ENCODE results near the gene SUPT3H. TPM values are rescaled to one million over a fixed set of nuclear protein-coding genes. Genes with fewer than 3 reads are reported as not detected.

SUPT3H gene
- total RNA-seq, 3 donors from 2014 or later (not counting 1 experiment from before 2014, with no cell fraction given), result 7.3 to 10.9 (median 9.9) TPM

DNA sequence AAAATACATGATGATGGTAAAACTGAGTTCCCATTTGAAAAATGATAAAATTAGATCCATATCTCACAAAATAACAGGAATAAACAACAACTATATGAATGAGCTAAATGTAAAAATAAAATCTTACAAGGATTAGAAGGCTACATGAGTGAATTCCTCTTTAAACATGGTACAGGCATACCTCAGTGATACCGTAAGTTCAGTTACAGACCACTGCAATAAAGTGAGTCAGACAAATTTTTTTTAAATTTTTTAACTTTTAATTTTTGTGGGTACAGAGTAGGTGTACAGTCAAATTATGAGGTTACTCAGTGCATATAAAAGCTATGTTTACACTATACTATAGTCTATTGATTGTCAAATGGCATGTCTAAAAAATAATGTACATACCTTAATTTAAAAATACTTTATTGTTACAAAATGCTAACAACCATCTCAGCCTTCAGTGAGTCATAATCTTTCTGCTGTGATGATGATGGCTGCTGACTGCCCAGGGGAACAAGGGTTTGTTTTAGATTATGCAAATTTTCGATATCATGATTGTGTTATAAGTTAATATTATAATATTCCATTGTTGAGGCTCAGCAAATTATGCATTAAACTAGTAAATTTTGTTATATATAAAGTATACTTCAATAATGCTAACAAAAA lies 272.4 kb downstream of the SUPT3H start:
- H3K36me3 Mint-ChIP-seq, result no peaks in the 10 kb centered on the region
- DNase-seq (no peak), ATAC-seq (no peak)
- WGBS (ENCODE audit: insufficient coverage), result 100% methylated on average over 1 of the region's 2 CpGs
- intact Hi-C loops (cut with micrococcal nuclease), result no loop called here
- TF ChIP-seq, protein P1, sequence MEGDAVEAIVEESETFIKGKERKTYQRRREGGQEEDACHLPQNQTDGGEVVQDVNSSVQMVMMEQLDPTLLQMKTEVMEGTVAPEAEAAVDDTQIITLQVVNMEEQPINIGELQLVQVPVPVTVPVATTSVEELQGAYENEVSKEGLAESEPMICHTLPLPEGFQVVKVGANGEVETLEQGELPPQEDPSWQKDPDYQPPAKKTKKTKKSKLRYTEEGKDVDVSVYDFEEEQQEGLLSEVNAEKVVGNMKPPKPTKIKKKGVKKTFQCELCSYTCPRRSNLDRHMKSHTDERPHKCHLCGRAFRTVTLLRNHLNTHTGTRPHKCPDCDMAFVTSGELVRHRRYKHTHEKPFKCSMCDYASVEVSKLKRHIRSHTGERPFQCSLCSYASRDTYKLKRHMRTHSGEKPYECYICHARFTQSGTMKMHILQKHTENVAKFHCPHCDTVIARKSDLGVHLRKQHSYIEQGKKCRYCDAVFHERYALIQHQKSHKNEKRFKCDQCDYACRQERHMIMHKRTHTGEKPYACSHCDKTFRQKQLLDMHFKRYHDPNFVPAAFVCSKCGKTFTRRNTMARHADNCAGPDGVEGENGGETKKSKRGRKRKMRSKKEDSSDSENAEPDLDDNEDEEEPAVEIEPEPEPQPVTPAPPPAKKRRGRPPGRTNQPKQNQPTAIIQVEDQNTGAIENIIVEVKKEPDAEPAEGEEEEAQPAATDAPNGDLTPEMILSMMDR (IDR thresholded peaks at IDR 0.05), result no peak
- H3K9me3 ChIP-seq (ENCODE audit: control insufficient read depth, insufficient read depth, low read length), result no peaks in the 10 kb centered on the region
- H3K27ac ChIP-seq (ENCODE audit: low read length), result no peak overlapping the region
- H3K36me3 ChIP-seq (ENCODE audit: control insufficient read depth, insufficient read depth, low read length), result no peaks in the 10 kb centered on the region
- no peaks in the 10 kb centered on the region for H3K9me3 Mint-ChIP-seq
- no peaks in the 10 kb centered on the region for H3K4me1 Mint-ChIP-seq
- H3K4me3 ChIP-seq (ENCODE audit: low read length), result no peak overlapping the region
- no peaks in the 10 kb centered on the region for H3K4me1 ChIP-seq (ENCODE audit: control insufficient read depth, insufficient read depth, low read length)
- H3K27me3 Mint-ChIP-seq (ENCODE audit: low read depth in 2 of 2), result no peaks in the 10 kb centered on the region
- H3K27ac Mint-ChIP-seq, result no peak overlapping the region
- no peaks in the 10 kb centered on the region for H3K27me3 ChIP-seq (ENCODE audit: control insufficient read depth, insufficient read depth, low read length)
- no peak overlapping the region for H3K4me3 Mint-ChIP-seq

DNA sequence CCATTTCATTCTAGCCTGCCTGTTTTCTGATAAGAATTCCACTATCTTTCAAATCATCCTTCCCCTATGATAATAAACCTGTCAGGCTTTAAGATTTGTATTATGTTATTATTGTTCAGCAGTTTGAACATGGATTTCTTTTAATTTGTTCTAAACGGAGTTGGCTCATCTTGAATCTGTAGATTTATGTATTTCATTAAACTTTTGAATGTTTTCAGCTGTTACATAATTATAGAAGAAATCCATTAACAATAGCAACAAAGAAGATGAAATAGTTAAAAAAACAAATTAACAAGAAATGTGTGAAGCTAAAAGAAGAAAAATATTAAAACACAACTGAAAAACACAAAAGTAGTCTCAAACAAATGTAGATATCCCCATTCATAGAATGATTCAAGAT lies 273.3 kb downstream of the SUPT3H start:
- Mint-ChIP-seq H3K27ac (no peak overlapping the region), H3K4me1 (no peaks in the 10 kb centered on the region), H3K27me3 (ENCODE audit: low read depth in 2 of 2) (no peaks in the 10 kb centered on the region), H3K36me3 (no peaks in the 10 kb centered on the region), H3K4me3 (no peak overlapping the region), H3K9me3 (no peaks in the 10 kb centered on the region)
- DNase-seq (no peak), ATAC-seq (no peak)
- Histone ChIP-seq H3K27me3 (ENCODE audit: control insufficient read depth, insufficient read depth, low read length) (no peaks in the 10 kb centered on the region), H3K4me3 (ENCODE audit: low read length) (no peak overlapping the region), H3K9me3 (ENCODE audit: control insufficient read depth, insufficient read depth, low read length) (no peaks in the 10 kb centered on the region), H3K4me1 (ENCODE audit: control insufficient read depth, insufficient read depth, low read length) (no peaks in the 10 kb centered on the region), H3K36me3 (ENCODE audit: control insufficient read depth, insufficient read depth, low read length) (no peaks in the 10 kb centered on the region), H3K27ac (ENCODE audit: low read length) (no peak overlapping the region)
- TF ChIP-seq, protein P1 (IDR thresholded peaks at IDR 0.05), result no peak
- no CpG with 5 or more reads among the region's 1 CpG for WGBS (ENCODE audit: insufficient coverage)
- intact Hi-C loops (cut with micrococcal nuclease), result no loop called here

DNA sequence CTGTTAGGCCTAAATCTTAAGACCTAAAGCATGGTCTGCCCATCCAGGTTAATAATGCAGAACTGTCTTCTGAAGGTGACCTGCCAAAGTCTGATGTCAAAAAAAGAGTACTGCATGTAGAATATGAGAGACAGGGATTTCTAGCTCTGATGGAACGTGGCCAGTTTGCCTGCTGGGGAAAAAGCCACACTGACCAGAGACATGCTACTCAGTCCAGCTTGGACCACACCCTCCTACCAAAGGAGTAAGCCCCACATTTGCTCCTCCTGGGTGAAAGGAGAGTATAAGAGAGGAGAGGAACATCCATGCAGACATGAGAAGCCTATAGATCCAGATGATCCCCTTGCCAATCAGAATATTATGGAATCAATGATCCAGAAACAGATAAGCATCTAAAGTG lies 279.5 kb downstream of the SUPT3H start:
- intact Hi-C loops (cut with micrococcal nuclease), result no loop called here
- H3K4me3 ChIP-seq (ENCODE audit: low read length), result no peak overlapping the region
- H3K36me3 ChIP-seq (ENCODE audit: control insufficient read depth, insufficient read depth, low read length), result no peaks in the 10 kb centered on the region
- ATAC-seq (no peak), DNase-seq (no peak)
- H3K27ac ChIP-seq (ENCODE audit: low read length), result no peak overlapping the region
- H3K27me3 Mint-ChIP-seq (ENCODE audit: low read depth in 2 of 2), result no peaks in the 10 kb centered on the region
- no peaks in the 10 kb centered on the region for H3K4me1 Mint-ChIP-seq
- H3K27me3 ChIP-seq (ENCODE audit: control insufficient read depth, insufficient read depth, low read length), result no peaks in the 10 kb centered on the region
- no peak overlapping the region for H3K4me3 Mint-ChIP-seq
- WGBS (ENCODE audit: insufficient coverage), result no CpG with 5 or more reads among the region's 1 CpG
- no peaks in the 10 kb centered on the region for H3K4me1 ChIP-seq (ENCODE audit: control insufficient read depth, insufficient read depth, low read length)
- TF ChIP-seq, protein P1 (IDR thresholded peaks at IDR 0.05), result no peak
- H3K36me3 Mint-ChIP-seq, result no peaks in the 10 kb centered on the region
- H3K9me3 ChIP-seq (ENCODE audit: control insufficient read depth, insufficient read depth, low read length), result no peaks in the 10 kb centered on the region
- no peaks in the 10 kb centered on the region for H3K9me3 Mint-ChIP-seq
- H3K27ac Mint-ChIP-seq, result no peak overlapping the region

DNA sequence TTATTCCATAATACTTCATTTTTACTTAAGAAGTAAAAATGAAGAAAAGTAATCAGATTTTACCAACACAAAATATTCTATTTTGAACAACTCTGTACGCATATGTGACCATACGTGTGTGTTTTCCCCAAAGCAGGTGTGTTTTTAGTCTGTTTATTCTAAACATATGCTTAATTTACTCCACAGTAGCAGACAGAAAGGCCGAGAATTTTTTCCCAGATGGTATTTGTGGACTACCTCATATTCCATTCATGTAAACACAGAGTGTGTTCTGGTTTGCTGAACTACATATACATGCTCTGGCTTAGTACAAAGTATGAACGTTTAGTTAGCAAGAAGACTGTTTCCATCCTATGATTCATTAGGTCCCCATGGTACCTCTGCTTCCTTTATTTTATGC lies 282.9 kb downstream of the SUPT3H start:
- no peaks in the 10 kb centered on the region for H3K4me1 Mint-ChIP-seq

More for the DNA sequence above, 282.9 kb downstream of the SUPT3H start:
- Mint-ChIP-seq H3K9me3 (no peaks in the 10 kb centered on the region), H3K27ac (no peak overlapping the region), H3K27me3 (ENCODE audit: low read depth in 2 of 2) (no peaks in the 10 kb centered on the region), H3K36me3 (no peaks in the 10 kb centered on the region), H3K4me3 (no peak overlapping the region)
- DNase-seq (no peak), ATAC-seq (no peak)
- no peak overlapping the region for H3K27ac ChIP-seq (ENCODE audit: low read length)
- TF ChIP-seq, protein P1 (IDR thresholded peaks at IDR 0.05), result no peak
- no peaks in the 10 kb centered on the region for H3K27me3 ChIP-seq (ENCODE audit: control insufficient read depth, insufficient read depth, low read length)
- H3K4me3 ChIP-seq (ENCODE audit: low read length), result no peak overlapping the region
- no peaks in the 10 kb centered on the region for H3K36me3 ChIP-seq (ENCODE audit: control insufficient read depth, insufficient read depth, low read length)
- no peaks in the 10 kb centered on the region for H3K4me1 ChIP-seq (ENCODE audit: control insufficient read depth, insufficient read depth, low read length)
- WGBS (ENCODE audit: insufficient coverage), result 85% methylated on average over 2 of the region's 4 CpGs
- intact Hi-C loops (cut with micrococcal nuclease), result no loop called here
- H3K9me3 ChIP-seq (ENCODE audit: control insufficient read depth, insufficient read depth, low read length), result no peaks in the 10 kb centered on the region
